ENCODE measurements around the gene ONECUT3.

ONECUT3 gene

DNA sequence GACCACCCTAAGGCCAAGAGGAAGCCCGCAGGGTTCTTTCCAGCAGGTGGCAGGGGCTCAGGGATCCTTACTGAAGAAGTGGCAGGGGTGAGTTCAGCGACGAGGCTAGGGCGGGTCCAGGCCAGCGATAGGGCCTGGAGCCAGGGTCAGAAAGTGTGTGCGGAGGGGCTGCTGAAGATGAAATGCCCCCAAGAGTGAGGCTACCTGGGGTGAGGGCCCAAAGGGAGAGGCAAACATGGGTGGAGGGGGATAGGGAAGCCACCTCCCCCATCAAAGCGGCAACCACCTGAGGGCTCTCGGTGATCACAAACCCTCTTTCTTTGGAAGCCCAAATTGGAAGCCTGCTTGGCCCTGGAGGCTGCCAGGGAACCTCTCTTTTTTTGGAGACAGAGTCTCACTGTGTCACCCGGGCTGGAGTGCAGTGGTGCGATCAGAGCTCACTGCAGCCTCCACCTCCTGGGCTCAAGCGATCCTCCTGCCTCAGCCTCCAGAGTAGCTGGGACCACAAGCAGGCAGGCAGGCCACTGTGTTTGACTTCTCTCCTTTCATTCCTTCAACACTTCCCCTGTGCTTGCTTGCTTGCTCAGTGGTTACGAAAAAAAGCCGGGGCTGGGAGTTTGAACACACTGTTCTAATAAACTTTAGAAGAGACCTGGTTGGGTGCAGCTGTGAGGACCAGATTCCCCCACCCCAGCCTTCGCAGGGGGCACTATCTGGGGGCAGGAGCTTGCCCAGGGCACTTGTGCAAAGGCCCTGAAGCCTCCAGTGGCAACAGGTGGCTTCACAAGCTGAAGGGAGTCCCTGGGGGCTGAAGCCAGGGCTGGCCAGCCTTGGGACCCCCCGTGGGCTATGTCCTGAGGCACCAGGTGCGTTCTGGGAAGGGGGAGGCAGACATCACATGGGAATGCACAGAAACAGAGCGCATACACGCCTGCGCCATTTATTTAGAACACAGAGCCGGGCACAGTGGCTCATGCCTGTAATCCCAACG is 60.2 kb downstream of the ONECUT3 start:
- DNase-seq: no peak

DNA sequence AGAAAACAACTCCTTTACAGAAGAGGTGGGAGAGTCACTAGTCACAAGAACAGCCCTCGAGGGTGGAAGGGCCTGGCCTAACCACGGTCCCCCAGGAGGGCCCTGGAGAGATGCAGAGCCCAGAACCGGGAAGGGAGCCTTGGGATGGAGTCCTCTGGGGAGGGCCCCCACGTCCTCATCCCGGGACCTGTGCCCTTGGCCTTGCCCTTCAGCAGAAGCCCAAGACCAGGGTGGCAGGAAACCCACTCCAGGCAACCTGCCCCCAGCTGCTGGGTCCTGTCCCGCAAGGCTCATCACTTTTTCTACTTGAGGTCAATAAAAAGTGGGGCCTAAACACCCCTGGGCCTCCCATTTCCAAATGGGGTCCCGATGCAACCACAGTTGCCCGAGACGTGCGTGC is 61.1 kb downstream of the ONECUT3 start:
- DNase-seq: no peak

DNA sequence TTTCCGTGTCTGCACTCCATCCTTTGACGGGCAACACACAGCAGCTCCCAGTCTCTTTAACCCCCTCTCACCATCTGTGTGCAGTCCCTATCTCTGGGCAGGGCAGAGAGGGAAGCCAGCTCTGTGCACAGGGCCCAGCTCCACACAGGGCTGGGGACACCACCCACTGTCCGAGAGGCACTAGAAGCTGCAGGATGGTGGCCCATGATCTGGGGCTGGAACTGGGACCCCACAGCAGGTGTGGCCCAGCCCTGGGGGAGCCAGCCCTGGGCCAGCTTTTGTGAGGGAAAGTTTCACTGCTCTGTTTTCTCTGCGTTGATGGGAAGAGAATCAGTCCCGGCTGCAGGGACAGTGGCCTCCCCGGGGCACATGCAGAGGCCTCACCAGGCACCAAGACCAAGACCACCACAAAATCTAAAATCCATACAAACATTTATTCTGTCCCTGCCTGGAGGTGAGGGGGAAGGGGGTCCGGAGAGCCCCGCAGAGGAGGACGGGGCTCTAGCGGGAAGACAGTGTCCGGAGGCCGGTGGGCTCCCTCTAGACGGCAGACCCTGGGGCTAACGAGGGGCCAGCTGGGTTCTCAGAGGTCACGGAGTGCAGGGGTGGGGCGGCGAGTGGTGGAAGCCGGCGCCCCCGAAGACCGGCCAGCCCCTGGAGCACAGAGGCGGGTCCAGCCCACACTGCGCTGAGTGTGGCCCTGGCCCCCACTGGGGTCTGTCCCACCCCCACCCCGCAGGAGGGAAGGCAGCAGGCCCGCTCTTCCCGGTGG is 61.7 kb downstream of the ONECUT3 start:
- DNase-seq: no peak

DNA sequence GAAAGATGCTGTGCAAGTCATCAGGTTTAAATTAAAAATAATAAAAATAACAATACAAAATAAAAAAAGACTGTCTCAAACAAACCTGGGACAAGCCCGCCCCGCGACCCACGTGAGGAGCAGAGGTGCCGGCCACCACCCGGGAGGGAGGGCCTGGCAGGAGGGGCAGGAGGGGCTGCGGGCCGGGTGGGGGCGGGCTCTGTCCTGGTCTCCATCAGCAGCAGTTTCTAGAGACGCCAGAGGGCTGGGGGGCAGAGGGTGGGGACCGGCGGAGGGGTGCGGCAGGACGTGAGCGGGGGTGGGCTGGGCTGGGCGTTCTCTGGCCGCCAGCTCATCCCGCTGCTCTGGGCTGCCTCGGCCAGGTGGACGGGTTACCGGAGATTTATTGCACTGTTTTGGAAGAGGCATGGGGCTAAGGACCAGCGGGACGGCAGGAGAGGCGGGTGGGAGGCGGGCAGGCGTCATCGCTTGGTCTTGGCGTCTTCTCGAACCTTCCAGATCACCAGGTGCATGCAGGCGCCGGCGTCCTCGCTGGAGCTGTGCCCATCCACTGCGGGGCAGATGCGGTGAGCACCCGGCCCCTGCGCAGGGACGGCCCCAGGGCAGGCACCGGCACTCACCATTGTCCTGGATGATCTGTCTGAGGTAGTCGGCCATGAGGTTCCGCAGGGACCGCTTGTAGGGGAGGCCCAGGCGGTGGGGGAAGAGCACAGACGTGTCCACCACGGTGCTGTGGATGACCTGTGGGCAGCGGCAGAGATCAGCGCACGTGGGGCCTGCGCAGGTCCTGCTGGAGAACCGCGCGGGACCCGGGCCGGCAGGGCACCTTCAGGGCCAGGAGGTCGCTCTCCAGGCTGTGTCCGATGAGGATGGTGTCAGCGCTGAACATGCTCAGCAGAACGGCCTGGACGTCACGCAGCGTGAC is 62.6 kb downstream of the ONECUT3 start:
- no peak for DNase-seq

DNA sequence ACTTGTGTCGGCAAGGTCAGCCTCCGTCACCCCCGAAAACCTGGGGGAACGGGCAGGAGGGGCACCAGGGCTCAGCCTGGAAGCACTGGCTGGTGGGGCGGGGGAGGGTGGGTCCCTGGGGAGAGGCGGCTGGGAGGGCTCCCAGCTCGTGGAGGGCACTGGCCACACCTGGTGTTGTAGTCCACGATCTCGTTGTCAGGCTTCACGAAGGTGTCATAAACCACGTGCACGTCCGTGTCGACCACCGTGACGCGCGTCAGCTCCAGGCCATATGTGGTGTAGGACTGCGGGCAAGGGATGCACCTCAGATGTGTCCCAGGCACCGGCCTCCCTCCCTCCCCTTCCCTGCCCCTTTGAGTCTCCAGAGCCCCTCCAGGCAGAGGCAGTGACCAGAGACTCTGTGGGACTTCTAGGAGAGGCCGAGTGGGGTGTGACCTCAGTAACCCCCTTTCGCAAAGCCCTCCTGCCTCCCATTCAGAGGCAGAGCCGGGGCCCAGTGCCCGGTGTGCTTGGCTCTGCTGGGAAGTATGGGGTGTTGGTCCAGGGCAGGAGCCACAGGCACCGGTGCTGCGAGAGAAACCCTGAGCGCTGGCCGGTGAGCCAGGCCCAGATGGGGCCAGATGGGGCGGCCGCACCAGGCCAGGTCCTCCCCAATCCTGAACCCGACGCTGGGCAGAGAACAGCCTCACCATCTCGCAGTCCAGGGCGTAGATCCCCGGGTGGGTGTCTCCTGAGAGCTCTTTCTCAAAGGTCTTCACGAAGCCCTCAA is 63.4 kb downstream of the ONECUT3 start:
- no peak for DNase-seq

DNA sequence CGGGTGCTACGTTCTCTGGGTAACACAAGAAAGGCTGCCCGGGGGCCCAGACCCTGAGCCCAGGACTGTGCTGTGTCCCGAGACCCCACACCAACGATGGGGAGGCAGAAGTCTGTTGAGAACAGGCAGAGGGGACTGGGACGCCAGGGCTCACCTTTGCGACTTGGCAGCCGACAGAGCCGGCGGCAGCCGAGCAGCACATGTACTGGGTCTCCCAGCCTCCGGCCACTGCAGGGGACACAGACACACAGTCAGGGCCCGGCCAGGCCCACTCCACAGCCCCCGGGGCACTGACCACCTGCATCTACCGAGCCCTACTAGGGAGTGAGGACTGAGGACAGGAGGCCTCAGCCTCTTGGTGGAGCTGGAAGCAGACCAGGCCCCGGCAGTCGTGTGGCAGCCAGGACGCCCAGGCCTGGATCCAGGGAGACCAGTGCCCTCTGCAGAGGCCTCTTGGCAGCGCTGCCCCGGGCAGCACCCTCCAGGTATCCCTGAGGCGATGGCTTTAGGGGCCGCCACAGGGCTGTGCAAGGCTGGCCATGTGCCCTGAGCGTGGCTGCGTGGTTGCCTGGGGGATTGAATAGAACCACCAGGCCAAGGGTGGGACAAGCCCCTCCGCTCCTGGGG is 64.4 kb downstream of the ONECUT3 start:
- no peak for DNase-seq

DNA sequence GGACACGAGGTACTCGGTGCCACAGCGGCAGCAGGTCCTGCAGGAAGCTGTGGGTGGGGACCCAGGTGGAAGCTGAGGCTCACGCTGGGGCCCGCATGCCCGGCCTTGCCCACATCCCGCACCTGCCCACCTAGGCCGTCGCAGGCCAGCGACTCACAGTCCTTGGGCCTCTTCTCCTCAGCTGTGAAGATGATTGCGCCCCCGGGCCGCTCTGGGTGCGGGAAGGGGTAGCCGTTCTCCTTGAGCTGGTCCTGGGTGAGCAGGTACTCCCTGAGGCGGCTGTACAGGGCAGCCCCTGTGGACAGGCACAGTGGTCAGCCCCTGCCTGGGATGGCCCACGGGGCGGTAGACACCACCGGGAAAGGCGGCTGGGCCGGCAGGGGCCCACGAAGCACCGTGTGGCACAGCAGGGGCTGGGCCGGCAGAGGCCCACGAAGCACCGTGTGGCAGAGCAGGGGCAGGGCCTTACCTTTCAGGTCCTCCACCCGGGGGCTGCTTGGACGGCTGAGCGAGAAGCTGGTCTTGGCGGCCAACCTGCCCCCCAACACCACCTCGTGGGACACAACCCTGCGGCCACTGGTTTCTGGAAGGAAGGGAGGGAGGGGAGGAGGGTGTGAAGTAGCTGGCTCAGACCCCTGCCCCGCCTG is 65.4 kb downstream of the ONECUT3 start:
- no peak for DNase-seq

DNA sequence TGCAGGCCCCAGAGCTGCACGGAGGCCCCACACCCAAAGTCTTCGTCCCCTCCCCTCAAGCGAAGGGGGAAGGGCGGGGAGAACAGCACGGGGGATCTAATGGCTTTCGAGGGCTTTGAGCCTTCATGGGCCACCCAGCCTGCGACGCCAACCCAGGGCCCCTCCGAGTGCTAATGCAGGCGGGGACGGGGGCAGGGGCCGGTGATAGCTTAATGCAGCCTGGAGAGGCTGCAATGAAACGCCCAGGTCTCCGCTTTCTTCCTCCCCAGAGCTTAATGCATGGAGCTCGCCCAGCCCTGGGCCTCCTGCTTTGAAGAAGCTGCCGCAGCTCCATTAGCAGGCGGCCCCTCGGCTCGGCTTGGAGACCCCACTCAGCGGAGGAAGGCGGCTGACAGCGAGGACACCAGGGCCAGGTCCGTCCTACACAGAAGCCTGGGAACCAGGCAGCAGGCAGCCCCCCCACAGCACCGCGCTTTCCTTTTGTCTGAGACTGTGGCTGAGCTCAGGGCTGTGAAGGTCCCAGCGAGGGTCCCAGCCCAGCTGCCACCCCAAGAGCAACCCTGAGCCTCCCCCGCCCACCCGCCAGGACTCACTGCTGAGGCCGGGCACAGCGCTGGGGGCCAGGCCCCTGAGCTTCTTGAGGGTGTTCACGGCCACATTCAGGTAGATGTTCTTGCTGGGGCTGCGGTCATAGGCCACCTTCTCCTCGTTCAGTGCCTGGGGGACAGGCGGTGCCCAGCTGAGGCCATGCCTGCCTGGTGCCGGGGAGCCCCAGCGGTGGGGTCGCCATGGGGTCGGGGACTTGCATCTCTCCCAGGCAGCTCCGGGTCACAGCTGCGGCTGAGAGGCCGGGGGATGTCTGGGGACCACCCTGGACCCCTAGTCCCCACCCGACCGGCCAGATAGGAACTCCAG is 66.3 kb downstream of the ONECUT3 start:
- DNase-seq: no peak

DNA sequence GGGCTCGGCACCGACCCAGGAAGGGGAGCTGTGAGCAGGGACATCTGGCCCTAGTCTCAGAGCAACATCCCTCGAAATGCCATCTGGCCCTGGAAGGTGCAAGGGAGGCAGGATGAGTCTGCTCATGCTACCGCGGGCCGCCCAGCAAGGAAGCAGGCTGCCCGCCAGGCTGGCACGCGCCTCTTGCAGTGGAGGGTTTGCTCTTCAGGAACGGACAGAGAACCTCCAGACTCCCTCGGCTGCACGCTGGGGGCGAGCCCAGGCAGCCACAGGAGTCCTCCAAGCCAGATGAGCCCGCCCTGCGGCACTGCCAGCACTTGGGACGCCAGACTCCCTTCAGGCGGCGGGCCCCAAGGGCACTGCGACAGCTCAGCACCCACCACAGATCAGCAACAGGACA is 68.9 kb downstream of the ONECUT3 start:
- DNase-seq: no peak

DNA sequence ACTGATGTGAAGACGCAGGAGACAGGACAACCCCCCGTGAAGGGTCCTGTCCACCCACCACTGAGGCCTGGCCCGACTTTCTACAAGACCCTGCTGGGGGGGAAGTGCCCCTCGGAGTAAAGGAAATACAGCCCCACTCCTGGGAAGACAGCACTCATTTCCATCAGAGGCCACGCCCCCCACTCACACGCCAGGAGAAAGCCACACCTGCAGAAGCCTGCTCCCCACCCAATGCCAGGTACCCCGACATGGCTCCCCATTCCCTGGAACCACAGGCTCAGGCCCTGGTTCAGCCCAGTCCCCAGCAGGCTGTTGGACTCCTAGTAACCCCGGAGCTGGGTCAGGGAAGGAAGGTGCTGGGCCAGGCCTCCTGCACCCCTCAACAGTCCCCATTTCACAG is 69.7 kb downstream of the ONECUT3 start:
- DNase-seq: no peak

DNA sequence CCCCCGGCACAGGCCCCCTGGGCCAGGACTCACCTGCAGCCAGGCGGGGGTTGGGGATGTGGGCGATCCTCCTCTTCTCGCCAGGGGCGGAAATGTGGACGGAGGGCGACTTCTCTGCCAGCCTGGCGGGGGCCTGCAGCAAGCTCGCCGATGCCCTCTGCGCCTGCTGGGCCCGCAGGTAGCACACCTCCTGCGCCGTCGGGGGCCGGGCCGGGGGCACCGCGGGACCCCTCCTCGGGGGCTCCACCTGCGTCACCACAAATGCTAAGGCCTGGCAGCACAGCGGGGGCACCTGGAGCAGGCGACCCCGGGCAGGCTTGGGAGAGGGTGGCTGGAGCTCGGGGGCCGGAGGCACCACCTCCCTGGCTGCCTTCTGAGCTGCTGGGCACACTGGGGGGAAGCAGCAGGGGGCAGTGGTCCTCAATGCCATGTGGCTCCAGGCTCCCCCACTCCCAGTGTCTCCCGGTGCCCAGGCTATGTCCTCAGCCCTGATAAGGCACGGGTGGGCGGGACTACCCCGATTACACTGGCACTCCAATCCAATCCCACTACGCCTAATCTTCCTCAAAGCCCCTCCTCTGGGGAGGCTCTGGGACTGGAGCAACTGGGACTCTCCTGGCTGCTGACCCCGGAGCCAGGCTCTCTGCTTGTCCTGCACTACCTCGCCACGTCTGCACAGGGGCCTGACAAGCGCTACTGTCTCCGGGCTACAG is 70.4 kb downstream of the ONECUT3 start:
- no peak for DNase-seq

DNA sequence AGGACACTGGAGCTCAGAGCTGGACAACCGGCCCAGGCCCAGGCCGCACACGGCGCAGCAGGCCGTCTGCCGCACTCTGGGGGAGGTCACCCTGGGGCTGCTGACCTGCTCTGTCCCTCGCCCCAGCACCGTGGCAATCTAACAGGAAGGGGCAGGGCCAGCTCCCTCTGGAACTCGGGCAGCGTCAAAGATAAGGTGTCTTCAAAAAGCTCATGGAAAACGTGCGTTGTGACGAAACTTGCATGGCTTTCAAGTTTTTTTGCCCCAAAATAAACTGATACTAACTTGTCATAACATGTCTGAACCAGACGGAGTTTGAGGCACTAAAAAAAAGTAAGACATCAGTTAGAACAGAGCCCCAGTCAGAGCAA is 70.9 kb downstream of the ONECUT3 start:
- DNase-seq: no peak

DNA sequence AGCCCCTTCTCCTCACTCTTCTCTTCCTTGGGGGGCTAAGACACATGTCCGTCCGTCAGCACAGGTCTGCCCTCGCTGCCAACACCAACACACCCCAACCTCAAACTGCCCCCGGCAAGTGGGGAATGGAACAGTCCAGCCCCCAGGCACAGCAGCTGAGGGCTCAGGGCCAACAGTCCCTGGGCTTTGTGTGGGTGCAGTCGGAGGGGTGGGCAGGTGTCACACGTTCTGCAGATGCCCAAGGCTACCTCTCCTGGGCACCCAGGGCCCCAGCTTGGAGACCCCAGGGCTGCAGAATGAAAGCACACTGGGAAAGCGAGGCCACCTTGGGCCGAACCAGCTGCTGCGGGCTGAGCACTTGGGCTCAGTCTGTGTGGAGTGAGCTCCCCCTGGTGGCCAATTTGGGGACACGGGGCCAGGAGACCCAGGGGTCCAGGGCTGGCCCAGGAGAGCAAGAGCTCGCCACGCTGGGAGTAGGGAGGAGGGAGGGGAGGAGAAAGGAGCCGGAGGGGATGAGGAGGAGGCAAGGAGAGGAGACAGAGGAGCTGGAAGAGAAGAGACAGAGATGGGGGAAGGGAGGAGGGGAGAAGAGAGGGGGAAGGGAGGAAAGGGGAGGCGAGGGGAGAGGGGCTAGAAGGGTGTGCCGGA is 72.7 kb downstream of the ONECUT3 start:
- peak in 52 of 58 donors; percentile 5 to 78 (median 43) for DNase-seq

DNA sequence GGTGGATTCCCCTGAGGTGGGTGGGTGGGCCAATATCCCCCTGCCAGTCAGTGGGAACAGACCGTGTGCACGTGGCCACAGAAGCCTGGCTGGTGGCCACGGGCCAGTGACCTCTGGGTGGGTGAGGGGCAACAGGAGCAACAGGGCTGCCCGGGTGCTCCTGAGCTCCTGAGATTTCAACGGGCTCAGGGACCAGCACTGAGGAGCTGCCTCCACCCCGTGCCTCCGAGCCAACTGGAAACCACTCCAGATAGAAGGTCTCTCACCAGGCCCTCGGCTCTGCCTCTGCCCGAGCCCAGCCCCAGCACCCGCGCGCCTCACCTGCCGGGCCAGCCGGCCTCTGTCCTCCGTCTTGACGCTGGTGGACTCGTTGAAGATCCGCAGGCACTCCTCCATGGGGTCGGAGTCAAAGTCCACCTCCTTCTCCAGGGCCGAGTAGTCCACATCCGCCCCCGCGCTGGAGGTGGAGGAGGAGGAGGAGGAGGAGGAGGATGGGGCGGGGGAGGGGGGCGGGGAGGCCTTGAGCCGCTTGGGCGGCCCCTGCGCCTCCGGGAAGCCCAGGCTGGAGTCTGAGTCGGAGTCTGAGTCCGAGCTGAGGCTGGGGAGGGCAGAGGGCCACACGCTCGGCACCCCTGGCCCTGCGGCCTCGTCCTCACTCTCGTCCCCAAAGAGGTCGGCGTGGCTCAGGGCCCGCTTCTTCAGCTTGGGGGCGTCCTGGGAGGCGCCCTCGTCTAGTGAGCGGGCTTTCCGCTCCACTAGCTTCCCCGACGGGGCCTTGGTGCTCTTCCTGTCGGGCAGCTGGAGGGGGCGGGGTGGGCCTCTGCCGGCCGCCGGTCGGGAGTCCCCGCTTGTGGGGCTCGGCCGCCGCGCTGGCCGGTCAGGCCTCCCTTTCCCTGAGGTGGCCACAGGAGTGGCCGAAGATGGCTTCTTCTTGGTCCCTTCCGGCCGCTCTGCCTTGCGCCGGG is 73.5 kb downstream of the ONECUT3 start:
- DNase-seq: no peak

DNA sequence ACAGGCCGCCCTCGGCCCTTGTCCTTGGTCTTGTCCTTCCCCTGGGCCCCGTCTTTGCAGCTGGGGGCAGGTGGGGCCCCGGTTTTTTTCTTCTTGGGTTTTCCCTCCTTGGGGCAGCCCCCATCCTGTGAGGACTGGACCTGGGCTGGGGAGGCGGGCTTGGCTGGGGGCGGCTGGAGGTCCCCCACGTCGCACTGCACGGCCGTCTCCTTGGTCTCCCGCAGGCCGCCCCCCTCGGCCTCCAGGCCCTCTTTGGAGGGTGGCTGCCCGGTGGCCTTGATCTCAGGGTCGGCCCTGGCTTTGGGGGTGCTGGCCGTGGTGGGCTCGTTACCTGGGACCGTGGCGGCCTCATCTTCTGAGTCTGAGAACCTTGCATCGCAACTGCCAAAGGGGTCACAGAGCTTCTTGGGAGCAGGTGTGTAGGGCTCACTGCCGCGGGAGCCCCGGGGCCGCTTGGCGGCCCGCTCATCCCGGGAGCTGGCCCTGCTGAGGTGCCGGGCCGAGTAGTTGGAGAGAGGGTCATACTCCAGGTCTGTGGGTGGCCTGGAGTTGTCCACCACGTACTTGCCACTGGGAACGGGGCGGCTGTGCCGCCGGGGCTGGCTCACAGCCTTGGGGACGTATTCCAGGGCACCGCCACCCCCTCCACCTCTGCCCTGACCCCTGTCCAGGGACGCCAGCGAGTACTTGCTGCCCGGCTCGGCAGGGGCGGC is 74.4 kb downstream of the ONECUT3 start:
- no peak for DNase-seq

Data from anterior cingulate cortex (tissue), 58 donors.